GM18870 (cell line): ENCODE results near the gene DAND5.

Experiments used
- ATAC-seq: cut with Tn5 transposase; IDR thresholded peaks from one replicate; pipeline ENCODE4 v1.9.1; 2021; ENCODE audit warnings: moderate library complexity; ENCODE audit not compliant: unreplicated experiment

The DAND5 gene

DNA sequence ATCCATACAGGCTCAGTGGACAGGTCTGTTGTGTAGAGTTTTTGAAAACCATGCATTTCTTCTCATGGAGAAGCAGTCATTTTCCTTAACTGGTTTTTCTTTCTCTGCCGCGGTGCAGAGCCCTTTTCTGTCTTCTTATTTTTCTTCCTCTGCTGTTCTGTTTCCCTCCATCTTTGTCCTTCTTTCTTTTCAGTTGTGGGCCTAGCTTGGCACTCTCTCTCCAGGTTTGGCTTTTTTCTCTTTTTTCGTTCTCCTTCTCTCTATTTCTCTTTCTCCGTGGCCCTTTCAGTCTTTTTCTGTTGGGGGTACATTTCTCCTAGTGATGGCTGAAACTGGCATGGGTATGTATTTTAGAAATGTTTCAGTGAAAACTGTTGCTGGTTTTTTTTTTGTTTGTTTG is 50.0 kb downstream of the DAND5 start:
- ATAC-seq = no peak

DNA sequence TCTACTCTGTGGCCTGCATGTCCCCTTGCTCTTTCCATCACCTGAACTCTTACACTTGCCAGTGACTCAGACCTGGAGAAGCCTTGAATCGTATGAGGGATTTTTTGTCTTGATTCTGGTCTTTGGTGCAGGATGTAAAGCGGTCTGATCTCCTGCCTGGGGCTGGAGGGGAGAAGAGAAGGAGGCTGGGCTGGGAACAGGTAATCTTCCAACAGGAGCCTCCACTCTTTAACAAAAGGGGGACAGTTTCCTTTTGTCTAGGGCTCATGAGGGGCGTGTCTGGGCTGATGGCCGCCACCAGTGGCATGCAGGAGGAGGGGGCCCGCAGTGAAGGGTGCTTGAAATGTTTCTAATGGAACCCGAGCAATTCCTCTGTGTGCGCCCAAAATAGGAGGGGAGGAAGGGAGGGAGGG is 50.6 kb downstream of the DAND5 start:
- ATAC-seq = no peak

DNA sequence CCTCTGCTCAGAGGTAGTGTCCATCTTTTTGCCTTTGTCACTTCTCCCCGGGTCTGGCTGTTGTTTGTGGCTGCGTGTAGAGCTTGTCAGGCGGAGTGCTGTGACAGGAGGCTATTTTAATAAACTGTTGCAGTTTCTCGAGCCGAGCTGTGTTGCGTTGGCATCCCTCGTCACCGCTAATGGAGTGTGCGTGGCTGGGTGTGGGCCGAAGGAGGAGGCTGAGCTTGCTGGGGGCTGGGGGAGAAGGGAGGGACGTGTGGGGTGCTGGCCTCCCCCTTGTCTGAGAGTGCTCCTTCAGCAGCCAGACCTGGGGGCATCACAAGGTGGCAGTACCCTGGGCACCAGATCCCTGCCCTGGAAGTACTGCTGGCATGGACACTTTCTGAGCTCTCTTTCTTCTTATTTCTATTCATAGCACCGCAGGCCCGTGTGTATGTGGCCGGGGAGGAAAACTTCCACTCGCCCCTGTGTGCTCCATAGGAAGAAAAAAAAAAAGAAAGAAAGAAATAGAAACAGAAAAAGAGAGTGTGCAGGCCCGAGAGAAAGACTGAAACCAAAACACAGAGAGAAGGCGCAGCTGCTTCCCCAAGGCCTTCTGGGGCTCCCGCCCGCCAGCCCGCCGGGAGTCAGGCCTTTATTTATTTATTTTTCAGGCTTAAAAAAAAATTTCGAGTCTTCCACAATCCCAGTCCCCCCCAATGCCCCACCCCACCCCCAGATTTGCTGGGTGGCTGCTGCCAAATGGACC is 52.9 kb downstream of the DAND5 start:
- no peak for ATAC-seq

DNA sequence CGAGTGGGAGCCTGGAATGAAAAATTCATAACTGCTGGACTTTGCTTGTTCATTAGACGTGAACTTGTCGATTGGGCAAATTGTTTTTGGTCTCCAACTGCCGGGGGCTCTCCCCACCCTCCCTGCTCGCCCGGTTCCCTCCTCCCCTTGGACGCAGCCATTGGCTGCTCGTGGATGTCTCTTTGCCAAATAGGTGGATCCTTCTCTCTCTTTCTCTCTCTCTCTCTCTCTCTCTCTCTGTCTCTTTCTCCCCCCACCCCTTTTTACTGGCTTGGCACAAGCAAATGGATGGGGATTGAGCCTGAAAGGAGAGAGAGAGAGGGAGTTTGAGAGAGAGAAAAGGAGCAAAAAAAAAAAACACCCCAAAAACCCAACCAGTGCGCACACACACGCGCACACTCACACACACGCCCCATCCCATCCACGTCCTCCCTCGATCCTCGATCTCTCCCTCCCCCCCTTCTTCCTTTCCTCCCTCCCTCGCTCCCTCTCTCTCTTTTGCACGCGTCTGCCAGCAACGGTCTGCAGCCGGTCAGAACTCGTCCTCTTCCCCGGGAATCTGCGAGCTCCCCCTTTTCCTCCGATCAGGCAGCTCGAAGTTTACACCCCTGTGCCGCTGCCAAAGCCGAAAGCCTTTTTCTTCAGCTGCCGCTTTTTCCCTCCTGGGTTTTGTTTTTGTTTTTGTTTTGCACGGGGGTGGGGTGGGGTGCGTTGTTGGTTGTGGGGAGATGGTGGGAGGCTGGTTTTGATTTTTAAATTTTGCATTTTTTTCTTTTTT is 53.7 kb downstream of the DAND5 start:
- no peak for ATAC-seq

DNA sequence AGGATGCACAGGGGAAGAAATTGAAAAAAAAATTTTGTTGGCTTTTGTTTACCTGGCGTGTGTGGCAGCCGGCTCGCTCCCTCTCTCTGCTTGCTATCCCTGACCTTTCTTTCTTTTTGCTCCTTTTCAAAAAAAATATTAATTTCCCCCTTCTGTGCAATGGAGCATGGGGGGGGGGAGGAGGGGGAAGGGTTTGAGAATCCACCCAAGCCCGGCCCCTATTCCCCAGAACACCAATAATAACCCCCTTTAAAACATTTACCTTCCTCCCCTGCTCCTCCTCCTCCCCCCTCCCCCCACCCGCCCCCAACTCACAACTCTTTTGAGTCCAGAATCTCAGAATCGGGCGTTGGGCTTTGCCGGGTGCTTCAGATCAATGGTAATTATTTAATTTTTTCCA is 54.3 kb downstream of the DAND5 start:
- no peak for ATAC-seq
